Astrocyte of the spinal cord (primary cell): ENCODE measurements around the gene NECAB3.

Experiments
- DNase-seq: peaks from one replicate; pipeline ENCODE4 v3.0.0; 2011; ENCODE audit warnings: low read depth, low spot score
- H3K4me3 ChIP-seq: 2 replicates; pipeline ENCODE4 v1.5.1; 2011; ENCODE audit warnings: low read depth, mild to moderate bottlenecking, low read length, moderate library complexity
- in situ Hi-C: cut with HindIII; loops from 2 replicates; pipeline ENCODE4 v1.10.0; 2017; ENCODE audit warnings: low sequenced_read_pairs
- TF ChIP-seq, protein P1 (sequence below): IDR thresholded peaks from 2 replicates; pipeline ENCODE4 v1.5.1; 2012; ENCODE audit warnings: low read depth, mild to moderate bottlenecking, low read length, inconsistent platforms

NECAB3 gene

GRCh38 chr20:33667676-33668465 lies 6.4 kb downstream of the NECAB3 start:
- peak; percentile 71 for DNase-seq

GRCh38 chr20:33667245-33667675 lies 7.0 kb downstream of the NECAB3 start:
- in situ Hi-C loops: no loop called here
- TF ChIP-seq, protein P1, sequence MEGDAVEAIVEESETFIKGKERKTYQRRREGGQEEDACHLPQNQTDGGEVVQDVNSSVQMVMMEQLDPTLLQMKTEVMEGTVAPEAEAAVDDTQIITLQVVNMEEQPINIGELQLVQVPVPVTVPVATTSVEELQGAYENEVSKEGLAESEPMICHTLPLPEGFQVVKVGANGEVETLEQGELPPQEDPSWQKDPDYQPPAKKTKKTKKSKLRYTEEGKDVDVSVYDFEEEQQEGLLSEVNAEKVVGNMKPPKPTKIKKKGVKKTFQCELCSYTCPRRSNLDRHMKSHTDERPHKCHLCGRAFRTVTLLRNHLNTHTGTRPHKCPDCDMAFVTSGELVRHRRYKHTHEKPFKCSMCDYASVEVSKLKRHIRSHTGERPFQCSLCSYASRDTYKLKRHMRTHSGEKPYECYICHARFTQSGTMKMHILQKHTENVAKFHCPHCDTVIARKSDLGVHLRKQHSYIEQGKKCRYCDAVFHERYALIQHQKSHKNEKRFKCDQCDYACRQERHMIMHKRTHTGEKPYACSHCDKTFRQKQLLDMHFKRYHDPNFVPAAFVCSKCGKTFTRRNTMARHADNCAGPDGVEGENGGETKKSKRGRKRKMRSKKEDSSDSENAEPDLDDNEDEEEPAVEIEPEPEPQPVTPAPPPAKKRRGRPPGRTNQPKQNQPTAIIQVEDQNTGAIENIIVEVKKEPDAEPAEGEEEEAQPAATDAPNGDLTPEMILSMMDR: no peak
- peak overlapping the region; percentile 40 for H3K4me3 ChIP-seq
- no peak for DNase-seq

More at GRCh38 chr20:33667676-33668465, 6.4 kb downstream of the NECAB3 start:
- TF ChIP-seq, protein P1: peak; percentile 86
- in situ Hi-C loops: no loop called here
- peak overlapping the region; percentile 29 for H3K4me3 ChIP-seq

DNA sequence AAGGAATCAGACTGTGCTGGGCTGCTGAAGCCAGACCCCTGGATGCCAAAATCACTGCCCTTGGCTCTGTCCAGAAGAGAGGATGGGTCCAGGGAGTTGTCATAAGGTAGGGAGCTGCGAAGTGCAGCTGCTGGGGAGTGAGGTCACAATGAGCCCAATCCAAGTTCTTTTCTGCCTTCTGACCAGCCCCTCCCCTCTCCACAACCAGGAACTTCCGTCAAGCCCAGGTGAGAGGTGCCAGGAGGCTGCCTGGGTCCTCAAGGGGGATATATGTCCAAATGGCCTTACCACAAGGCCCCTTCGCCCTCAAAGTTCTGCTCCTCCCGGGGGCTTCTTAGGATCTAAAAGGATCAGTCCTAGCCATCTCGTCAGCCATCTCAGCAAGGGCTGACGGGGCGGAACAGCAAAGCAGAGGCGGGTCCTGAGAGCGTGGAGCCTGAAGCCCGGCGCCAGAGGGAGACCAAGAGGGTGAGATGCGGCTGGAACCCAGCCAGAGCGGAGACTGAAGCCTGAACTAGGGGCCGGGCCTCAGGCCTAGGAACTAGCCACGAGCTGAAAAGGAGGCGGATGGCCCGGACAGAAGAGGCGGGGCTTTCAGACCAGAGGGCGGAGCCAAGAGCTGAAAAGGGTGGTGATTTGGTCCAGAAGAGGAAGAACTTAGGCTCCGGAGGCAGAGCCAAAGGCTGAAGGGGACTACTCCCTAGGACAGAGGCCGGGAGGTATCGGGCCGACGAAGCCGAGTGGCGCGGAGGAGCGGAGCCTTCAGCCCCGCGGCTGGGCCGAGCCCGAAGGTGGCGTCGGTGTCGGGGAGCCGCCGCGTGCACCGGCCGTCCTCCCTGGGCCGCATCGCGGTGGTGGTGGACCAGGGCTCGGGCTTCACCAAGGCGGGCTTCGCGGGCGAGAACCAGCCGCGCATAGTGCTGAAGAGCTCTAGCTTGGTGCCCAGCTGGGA lies 7.7 kb downstream of the NECAB3 start, which contains the start of gene ACTL10:
ACTL10 (plus strand) TSS at position 651 of the 952 bp plus-strand sequence. CDS start 555 bp downstream, outside the sequence.
- peak; percentile 98 for DNase-seq
- TF ChIP-seq, protein P1: peak; percentile 49
- in situ Hi-C loops: no loop called here
- H3K4me3 ChIP-seq: peak within 1 kb of the TSS; percentile 40

DNA sequence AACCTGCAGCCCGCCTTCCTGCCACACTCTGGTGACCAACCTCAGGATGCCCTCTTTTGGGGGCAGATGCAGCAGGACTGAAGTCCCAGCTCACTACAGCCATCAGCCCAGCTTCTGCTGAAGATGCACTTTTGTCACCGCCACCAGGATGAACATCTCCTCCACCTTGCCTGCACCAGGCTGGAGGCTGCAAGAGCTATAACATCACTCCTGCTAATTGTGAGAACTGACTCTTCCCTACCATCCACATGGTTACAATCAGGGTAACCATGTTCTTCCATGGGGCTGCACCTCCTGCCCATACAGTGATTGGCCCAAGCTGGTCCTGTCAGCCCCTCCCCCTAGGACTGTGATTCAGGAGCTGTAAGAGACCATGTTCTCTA lies 9.5 kb downstream of the NECAB3 start:
- DNase-seq: no peak
- no peak overlapping the region for H3K4me3 ChIP-seq
- in situ Hi-C loops: no loop called here
- TF ChIP-seq, protein P1: no peak

- no peak for DNase-seq
- peak overlapping the region; percentile 69 for H3K4me3 ChIP-seq
- TF ChIP-seq, protein P1: no peak
- in situ Hi-C loops: no loop called here
Observed at GRCh38 chr20:33664085-33664761, 10.0 kb downstream of the NECAB3 start.
